Neural cell (in vitro differentiated cells): ENCODE data around the gene FAM83F. TPM values are rescaled to one million over a fixed set of nuclear protein-coding genes. Genes with fewer than 3 reads are reported as not detected.

Experiments
- H2AFZ ChIP-seq: fragments of 200-600, 300-800 bp; sonication (generic), shearing (Covaris generic); 2 replicates; pipeline ENCODE4 v1.6.0; 2014; ENCODE audit warnings: low read depth, mild to moderate bottlenecking, antibody characterized with exemption, low read length, moderate library complexity
- H3F3A ChIP-seq: fragments of 200-600 bp; shearing (Covaris generic); 2 replicates; pipeline ENCODE4 v1.6.1; 2016; ENCODE audit warnings: mild to moderate bottlenecking, moderate library complexity, mixed read lengths, antibody characterized with exemption, low read length; ENCODE audit not compliant: insufficient read depth, poor library complexity, severe bottlenecking
- H3K27ac ChIP-seq: fragments of 200-600, 300-800 bp; sonication (generic), shearing (Covaris generic); 2 replicates; pipeline ENCODE4 v1.5.1; 2014; ENCODE audit warnings: mild to moderate bottlenecking, low read length, moderate library complexity
- H3K27me3 ChIP-seq: fragments of 300-800, 200-600 bp; sonication (generic), shearing (Covaris generic); 2 replicates; pipeline ENCODE4 v1.6.0; 2014; ENCODE audit warnings: mild to moderate bottlenecking, low read depth, low read length, moderate library complexity; ENCODE audit not compliant: insufficient read depth
- H3K36me3 ChIP-seq: fragments of 300-800, 200-600 bp; sonication (generic), shearing (Covaris generic); 2 replicates; pipeline ENCODE4 v1.5.1; 2014; ENCODE audit warnings: mild to moderate bottlenecking, antibody characterized with exemption, low read length, moderate library complexity; ENCODE audit not compliant: insufficient read depth
- H3K4me2 ChIP-seq: fragments of 300-800, 200-600 bp; sonication (generic), shearing (Covaris generic); 2 replicates; pipeline ENCODE4 v1.6.0; 2014; ENCODE audit warnings: mild to moderate bottlenecking, low read length
- H3K4me3 ChIP-seq: fragments of 300-800, 200-600 bp; sonication (generic), shearing (Covaris generic); 2 replicates; pipeline ENCODE4 v1.5.1; 2014; ENCODE audit warnings: mild to moderate bottlenecking, low read length, moderate library complexity
- H3K79me2 ChIP-seq: fragments of 200-600 bp; shearing (Covaris generic); replicated peaks from 2 replicates; pipeline ENCODE4 v1.6.0; 2014; ENCODE audit warnings: mild to moderate bottlenecking, low read length, moderate library complexity; ENCODE audit not compliant: insufficient read depth
- H3K9ac ChIP-seq: fragments of 300-800, 200-600 bp; sonication (generic), shearing (Covaris generic); 2 replicates; pipeline ENCODE4 v1.6.1; 2016; ENCODE audit warnings: mild to moderate bottlenecking, low read length, mixed read lengths
- H3K9me2 ChIP-seq: fragments of 200-600 bp; shearing (Covaris generic); 2 replicates; pipeline ENCODE4 v1.6.1; 2016; ENCODE audit warnings: mild to moderate bottlenecking, low read length, mixed read lengths; ENCODE audit not compliant: insufficient read depth
- H3K9me3 ChIP-seq: fragments of 200-600, 300-800 bp; sonication (generic), shearing (Covaris generic); 2 replicates; pipeline ENCODE4 v1.6.1; 2016; ENCODE audit warnings: mild to moderate bottlenecking, mixed run types, low read length, moderate library complexity, mixed read lengths
- H4K20me1 ChIP-seq: fragments of 200-600 bp; shearing (Covaris generic); 2 replicates; pipeline ENCODE4 v1.6.1; 2016; ENCODE audit warnings: mild to moderate bottlenecking, mixed run types; ENCODE audit not compliant: insufficient read depth
- CTCF ChIP-seq: fragments of 450-650 bp; IDR thresholded peaks from 2 replicates; pipeline ENCODE4 v1.5.1; 2014; ENCODE audit warnings: antibody characterized with exemption, mild to moderate bottlenecking, moderate library complexity; ENCODE audit not compliant: poor library complexity, severe bottlenecking
- EP300 ChIP-seq: fragments of 450-650 bp; conservative IDR thresholded peaks from 2 replicates; pipeline ENCODE4 v1.6.1; 2014; ENCODE audit warnings: antibody characterized with exemption, mild to moderate bottlenecking, moderate library complexity; ENCODE audit not compliant: poor library complexity, severe bottlenecking
- EZH2 ChIP-seq: fragments of 200-600, 300-800 bp; shearing (Covaris generic), sonication (generic); IDR thresholded peaks from 2 replicates; pipeline ENCODE4 v1.6.1; 2014; ENCODE audit warnings: antibody characterized with exemption, low read length, borderline replicate concordance, mild to moderate bottlenecking; ENCODE audit not compliant: insufficient read depth, poor library complexity, severe bottlenecking
- MXI1 ChIP-seq: fragments of 450-650 bp; conservative IDR thresholded peaks from 2 replicates; pipeline ENCODE4 v1.6.1; 2014; ENCODE audit warnings: antibody characterized with exemption, mild to moderate bottlenecking; ENCODE audit not compliant: poor library complexity, severe bottlenecking
- RAD21 ChIP-seq: fragments of 450-650 bp; conservative IDR thresholded peaks from 2 replicates; pipeline ENCODE4 v1.6.1; 2014; ENCODE audit warnings: antibody characterized with exemption, mild to moderate bottlenecking, moderate library complexity
- REST ChIP-seq: IDR thresholded peaks from 2 replicates; pipeline ENCODE4 v1.6.1; 2012; ENCODE audit warnings: borderline replicate concordance
- SMC3 ChIP-seq: fragments of 450-650 bp; conservative IDR thresholded peaks from 2 replicates; pipeline ENCODE4 v1.6.1; 2014; ENCODE audit warnings: antibody characterized with exemption, mild to moderate bottlenecking, moderate library complexity; ENCODE audit not compliant: poor library complexity
- TAF1 ChIP-seq: IDR thresholded peaks from 2 replicates; pipeline ENCODE4 v1.6.1; 2012; ENCODE audit warnings: low read depth
- polyA plus RNA-seq: library from polyadenylated mRNA; depleted of rRNA; stranded (reverse); fragments of >200 nt; gene quantifications from 2 replicates; pipeline ENCODE4 v1.2.3, GENCODE V29; 2014

Gene FAM83F
- polyA plus RNA-seq, 1 donor from 2014 or later = 0.42 TPM

GRCh38 chr22:40036126-40036525 lies 41.4 kb downstream of the FAM83F start:
- no peaks in the 10 kb centered on the region for H4K20me1 ChIP-seq
- no peak overlapping the region for H3K27ac ChIP-seq
- TF ChIP-seq SMC3 (no peak), TAF1 (no peak), RAD21 (no peak)

GRCh38 chr22:40036591-40037225 lies 42.0 kb downstream of the FAM83F start:
- Histone ChIP-seq H3K36me3 (no peaks in the 10 kb centered on the region), H2AFZ (no peak overlapping the region), H3K9ac (no peak overlapping the region), H3K79me2 (no peaks in the 10 kb centered on the region), H3K27ac (no peak overlapping the region), H3K27me3 (peaks cover 10% of the 10 kb centered on the region), H3K9me2 (no peaks in the 10 kb centered on the region), H3K4me3 (no peak overlapping the region), H3K9me3 (no peaks in the 10 kb centered on the region), H3K4me2 (no peak overlapping the region), H3F3A (no peaks in the 10 kb centered on the region), H4K20me1 (no peaks in the 10 kb centered on the region)
- TF ChIP-seq TAF1 (no peak), MXI1 (no peak), SMC3 (peak; percentile 99), RAD21 (peak; percentile 99), CTCF (peak; percentile 97)

More at GRCh38 chr22:40036126-40036525, 41.4 kb downstream of the FAM83F start:
- Histone ChIP-seq H3K4me3 (no peak overlapping the region), H3K79me2 (no peaks in the 10 kb centered on the region), H3K9me3 (no peaks in the 10 kb centered on the region), H3K36me3 (no peaks in the 10 kb centered on the region), H3K4me2 (no peak overlapping the region), H3F3A (no peaks in the 10 kb centered on the region), H2AFZ (no peak overlapping the region), H3K9ac (no peak overlapping the region), H3K27me3 (peaks cover 10% of the 10 kb centered on the region), H3K9me2 (no peaks in the 10 kb centered on the region)

GRCh38 chr22:40037320-40037719 lies 42.6 kb downstream of the FAM83F start:
- H3F3A ChIP-seq = no peaks in the 10 kb centered on the region
- no peaks in the 10 kb centered on the region for H4K20me1 ChIP-seq
- no peak overlapping the region for H3K27ac ChIP-seq
- no peak overlapping the region for H3K9ac ChIP-seq
- H3K27me3 ChIP-seq = peaks cover 10% of the 10 kb centered on the region
- no peaks in the 10 kb centered on the region for H3K9me2 ChIP-seq
- TF ChIP-seq EZH2 (no peak), REST (no peak), MXI1 (no peak), TAF1 (no peak), EP300 (no peak), CTCF (no peak)
- H3K9me3 ChIP-seq = no peaks in the 10 kb centered on the region
- H3K4me3 ChIP-seq = no peak overlapping the region
- H3K79me2 ChIP-seq = no peaks in the 10 kb centered on the region
- H2AFZ ChIP-seq = no peak overlapping the region
- H3K4me2 ChIP-seq = no peak overlapping the region
- no peaks in the 10 kb centered on the region for H3K36me3 ChIP-seq
